ENCODE measurements around the gene NKX1-1.

DNA sequence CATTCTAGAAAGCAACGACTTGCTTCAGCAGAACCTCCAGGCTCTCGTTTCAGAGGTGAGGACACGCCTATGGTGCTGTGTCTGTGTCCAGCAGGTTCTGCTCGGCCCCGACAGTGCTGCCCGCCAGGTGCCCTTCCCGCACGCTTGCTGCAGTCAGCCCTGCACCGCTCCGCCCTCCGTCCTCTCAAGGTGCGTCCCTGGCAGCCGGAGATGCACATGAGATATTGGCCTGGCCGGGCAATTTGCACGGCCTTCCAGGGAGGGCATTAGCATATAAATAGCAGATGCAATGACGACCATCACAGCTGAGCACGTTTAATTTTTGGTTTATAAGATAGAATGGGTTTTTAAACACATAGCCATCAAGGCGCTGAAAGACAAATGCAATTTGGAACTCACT lies 44.8 kb downstream of the NKX1-1 start:
- TF ChIP-seq, protein P1, sequence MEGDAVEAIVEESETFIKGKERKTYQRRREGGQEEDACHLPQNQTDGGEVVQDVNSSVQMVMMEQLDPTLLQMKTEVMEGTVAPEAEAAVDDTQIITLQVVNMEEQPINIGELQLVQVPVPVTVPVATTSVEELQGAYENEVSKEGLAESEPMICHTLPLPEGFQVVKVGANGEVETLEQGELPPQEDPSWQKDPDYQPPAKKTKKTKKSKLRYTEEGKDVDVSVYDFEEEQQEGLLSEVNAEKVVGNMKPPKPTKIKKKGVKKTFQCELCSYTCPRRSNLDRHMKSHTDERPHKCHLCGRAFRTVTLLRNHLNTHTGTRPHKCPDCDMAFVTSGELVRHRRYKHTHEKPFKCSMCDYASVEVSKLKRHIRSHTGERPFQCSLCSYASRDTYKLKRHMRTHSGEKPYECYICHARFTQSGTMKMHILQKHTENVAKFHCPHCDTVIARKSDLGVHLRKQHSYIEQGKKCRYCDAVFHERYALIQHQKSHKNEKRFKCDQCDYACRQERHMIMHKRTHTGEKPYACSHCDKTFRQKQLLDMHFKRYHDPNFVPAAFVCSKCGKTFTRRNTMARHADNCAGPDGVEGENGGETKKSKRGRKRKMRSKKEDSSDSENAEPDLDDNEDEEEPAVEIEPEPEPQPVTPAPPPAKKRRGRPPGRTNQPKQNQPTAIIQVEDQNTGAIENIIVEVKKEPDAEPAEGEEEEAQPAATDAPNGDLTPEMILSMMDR (conservative IDR thresholded peaks at IDR 0.05 in 1 of 2, IDR thresholded peaks at IDR 0.05 in 1 of 2; ENCODE audit: extremely low read depth in 1 of 2, insufficient read depth in 1 of 2, low read depth in 1 of 2, low read length in 2 of 2) = no peak
- TF ChIP-seq EZH2 (IDR thresholded peaks at IDR 0.05; ENCODE audit: borderline replicate concordance, low read length) = no peak
